Liver (tissue), 3 donors: Measurements from ENCODE around the gene HINT2.

Experiments
- CTCF ChIP-seq: fragments of 150-350 bp; IDR thresholded peaks from 2 replicates; pipeline ENCODE4 v1.5.1; 2017; ENCODE audit warnings: improper control_type of control experiment, low read depth, low read length; ENCODE audit not compliant: missing input control
- RXRA ChIP-seq, 2 donors: IDR thresholded peaks; 2 replicates each; pipeline ENCODE4 v1.6.1; 2017 to 2018; ENCODE audit warnings: antibody characterized with exemption in 2 of 2, mild to moderate bottlenecking in 1 of 2
- TF ChIP-seq, protein P1 (sequence below): IDR thresholded peaks from 2 replicates; pipeline ENCODE4 v1.6.1; 2016; ENCODE audit warnings: antibody characterized with exemption, mild to moderate bottlenecking
- donor health status: healthy.
- donor health status: healthy.

DNA sequence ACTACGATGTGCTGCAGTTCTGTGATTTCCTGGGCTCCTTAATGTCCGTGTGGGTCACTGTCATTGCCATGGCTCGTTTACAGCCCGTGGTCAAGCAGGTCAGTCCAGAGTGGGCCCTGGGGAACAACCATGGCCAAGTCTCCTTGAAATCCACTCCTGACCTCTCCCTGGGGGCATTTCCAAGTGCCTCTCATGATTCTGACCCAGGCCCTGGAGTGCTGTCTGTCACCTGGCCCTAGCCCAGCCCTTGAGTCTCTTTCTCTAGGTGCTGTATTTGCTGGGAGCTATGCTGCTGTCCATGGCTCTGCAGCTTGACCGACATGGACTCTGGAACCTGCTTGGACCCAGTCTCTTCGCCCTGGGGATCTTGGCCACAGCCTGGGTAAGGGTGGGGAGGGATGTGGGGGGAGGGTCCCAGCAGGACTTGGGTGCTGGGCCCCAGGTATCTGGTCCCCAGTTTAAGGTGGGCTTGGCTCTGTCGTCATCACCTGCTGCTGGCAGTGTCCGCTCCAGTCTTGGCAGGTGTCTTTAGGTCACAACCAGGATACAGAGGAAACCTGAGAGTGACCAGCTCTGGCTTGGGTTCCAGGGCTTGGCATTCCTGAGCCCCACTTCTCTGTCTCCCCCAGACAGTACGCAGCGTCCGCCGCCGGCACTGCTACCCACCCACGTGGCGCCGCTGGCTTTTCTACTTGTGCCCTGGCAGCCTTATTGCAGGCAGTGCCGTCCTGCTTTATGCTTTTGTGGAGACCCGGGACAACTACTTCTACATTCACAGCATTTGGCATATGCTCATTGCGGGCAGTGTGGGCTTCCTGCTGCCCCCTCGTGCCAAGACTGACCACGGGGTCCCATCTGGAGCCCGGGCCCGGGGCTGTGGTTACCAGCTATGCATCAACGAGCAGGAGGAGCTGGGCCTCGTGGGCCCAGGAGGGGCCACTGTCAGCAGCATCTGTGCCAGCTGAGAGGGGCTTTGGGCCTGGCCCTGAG lies 38.3 kb upstream of the HINT2 start:
- no peak for TF ChIP-seq RXRA (IDR thresholded peaks at IDR 0.05)
- TF ChIP-seq, protein P1, sequence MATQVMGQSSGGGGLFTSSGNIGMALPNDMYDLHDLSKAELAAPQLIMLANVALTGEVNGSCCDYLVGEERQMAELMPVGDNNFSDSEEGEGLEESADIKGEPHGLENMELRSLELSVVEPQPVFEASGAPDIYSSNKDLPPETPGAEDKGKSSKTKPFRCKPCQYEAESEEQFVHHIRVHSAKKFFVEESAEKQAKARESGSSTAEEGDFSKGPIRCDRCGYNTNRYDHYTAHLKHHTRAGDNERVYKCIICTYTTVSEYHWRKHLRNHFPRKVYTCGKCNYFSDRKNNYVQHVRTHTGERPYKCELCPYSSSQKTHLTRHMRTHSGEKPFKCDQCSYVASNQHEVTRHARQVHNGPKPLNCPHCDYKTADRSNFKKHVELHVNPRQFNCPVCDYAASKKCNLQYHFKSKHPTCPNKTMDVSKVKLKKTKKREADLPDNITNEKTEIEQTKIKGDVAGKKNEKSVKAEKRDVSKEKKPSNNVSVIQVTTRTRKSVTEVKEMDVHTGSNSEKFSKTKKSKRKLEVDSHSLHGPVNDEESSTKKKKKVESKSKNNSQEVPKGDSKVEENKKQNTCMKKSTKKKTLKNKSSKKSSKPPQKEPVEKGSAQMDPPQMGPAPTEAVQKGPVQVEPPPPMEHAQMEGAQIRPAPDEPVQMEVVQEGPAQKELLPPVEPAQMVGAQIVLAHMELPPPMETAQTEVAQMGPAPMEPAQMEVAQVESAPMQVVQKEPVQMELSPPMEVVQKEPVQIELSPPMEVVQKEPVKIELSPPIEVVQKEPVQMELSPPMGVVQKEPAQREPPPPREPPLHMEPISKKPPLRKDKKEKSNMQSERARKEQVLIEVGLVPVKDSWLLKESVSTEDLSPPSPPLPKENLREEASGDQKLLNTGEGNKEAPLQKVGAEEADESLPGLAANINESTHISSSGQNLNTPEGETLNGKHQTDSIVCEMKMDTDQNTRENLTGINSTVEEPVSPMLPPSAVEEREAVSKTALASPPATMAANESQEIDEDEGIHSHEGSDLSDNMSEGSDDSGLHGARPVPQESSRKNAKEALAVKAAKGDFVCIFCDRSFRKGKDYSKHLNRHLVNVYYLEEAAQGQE: no peak
- TF ChIP-seq CTCF: no peak
